IPS-18a (cell line): Measurements from ENCODE around the gene DNASE1L2.
"Not testable (repeated sequence)": the region's sequence is repeated elsewhere in the genome, so short reads cannot be mapped to it uniquely, and the experiment has no call there.

ENCODE experiments used
- H3K27ac ChIP-seq: one replicate; pipeline ENCODE4 v1.5.1; 2013; ENCODE audit warnings: low read length
- H3K27me3 ChIP-seq: one replicate; pipeline ENCODE4 v1.6.1; 2013; ENCODE audit warnings: mild to moderate bottlenecking, low read length; ENCODE audit not compliant: control insufficient read depth, insufficient read depth
- H3K36me3 ChIP-seq: one replicate; pipeline ENCODE4 v1.6.1; 2013; ENCODE audit warnings: low read depth, low read length; ENCODE audit not compliant: control insufficient read depth
- H3K4me1 ChIP-seq: one replicate; pipeline ENCODE4 v1.6.1; 2013; ENCODE audit warnings: low read depth, low read length; ENCODE audit not compliant: control insufficient read depth
- H3K4me3 ChIP-seq: one replicate; pipeline ENCODE4 v1.5.1; 2013; ENCODE audit warnings: low read length
- H3K9ac ChIP-seq: one replicate; pipeline ENCODE4 v1.6.1; 2013; ENCODE audit warnings: mild to moderate bottlenecking, low read length, moderate library complexity
- H3K9me3 ChIP-seq: one replicate; pipeline ENCODE4 v1.6.1; 2013; ENCODE audit warnings: low read depth, low read length; ENCODE audit not compliant: control insufficient read depth

DNASE1L2 gene

GRCh38 chr16:2237102-2237482 is 848 bp downstream of the DNASE1L2 start:
- H3K27me3 ChIP-seq: peaks cover 28% of the 10 kb centered on the region
- no peaks in the 10 kb centered on the region for H3K4me1 ChIP-seq
- H3K27ac ChIP-seq: no peak overlapping the region
- H3K4me3 ChIP-seq: peak overlapping the region; percentile 42
- no peak overlapping the region for H3K9ac ChIP-seq
- peaks cover 13% of the 10 kb centered on the region for H3K36me3 ChIP-seq
- H3K9me3 ChIP-seq: no peaks in the 10 kb centered on the region

GRCh38 chr16:2237493-2238149 is 1.4 kb downstream of the DNASE1L2 start:
- Histone ChIP-seq H3K9me3 (no peaks in the 10 kb centered on the region), H3K27me3 (peaks cover 28% of the 10 kb centered on the region), H3K4me3 (no peak overlapping the region), H3K4me1 (no peaks in the 10 kb centered on the region), H3K27ac (no peak overlapping the region), H3K9ac (no peak overlapping the region), H3K36me3 (peaks cover 15% of the 10 kb centered on the region)

GRCh38 chr16:2238150-2238837 is 2.0 kb downstream of the DNASE1L2 start:
- peaks cover 15% of the 10 kb centered on the region for H3K36me3 ChIP-seq
- H3K9me3 ChIP-seq: no peaks in the 10 kb centered on the region
- H3K27ac ChIP-seq: no peak overlapping the region
- peaks cover 28% of the 10 kb centered on the region for H3K27me3 ChIP-seq
- no peaks in the 10 kb centered on the region for H3K4me1 ChIP-seq
- no peak overlapping the region for H3K4me3 ChIP-seq
- H3K9ac ChIP-seq: no peak overlapping the region

- H3K36me3 ChIP-seq: peaks cover 23% of the 10 kb centered on the region
- H3K9ac ChIP-seq: no peak overlapping the region
- no peaks in the 10 kb centered on the region for H3K4me1 ChIP-seq
- peaks cover 28% of the 10 kb centered on the region for H3K27me3 ChIP-seq
- no peaks in the 10 kb centered on the region for H3K9me3 ChIP-seq
- H3K4me3 ChIP-seq: no peak overlapping the region
- H3K27ac ChIP-seq: no peak overlapping the region
Measured at GRCh38 chr16:2238838-2239675, 2.8 kb downstream of the DNASE1L2 start.

GRCh38 chr16:2240331-2240730 is 4.1 kb downstream of the DNASE1L2 start:
- peaks cover 27% of the 10 kb centered on the region for H3K36me3 ChIP-seq
- not testable (repeated sequence) for H3K4me3 ChIP-seq, H3K27ac ChIP-seq, H3K9ac ChIP-seq, H3K4me1 ChIP-seq, H3K9me3 ChIP-seq
- peaks cover 28% of the 10 kb centered on the region for H3K27me3 ChIP-seq

- H3K4me3 ChIP-seq: no peak overlapping the region
- no peaks in the 10 kb centered on the region for H3K9me3 ChIP-seq
- no peak overlapping the region for H3K27ac ChIP-seq
- H3K27me3 ChIP-seq: peaks cover 8% of the 10 kb centered on the region
- no peak overlapping the region for H3K9ac ChIP-seq
- peaks cover 38% of the 10 kb centered on the region for H3K36me3 ChIP-seq
- no peaks in the 10 kb centered on the region for H3K4me1 ChIP-seq
Measured at GRCh38 chr16:2242598-2242997, 6.4 kb downstream of the DNASE1L2 start.

GRCh38 chr16:2243031-2243528 is 6.8 kb downstream of the DNASE1L2 start:
- Histone ChIP-seq H3K27me3 (peaks cover 3% of the 10 kb centered on the region), H3K4me1 (no peaks in the 10 kb centered on the region), H3K4me3 (no peak overlapping the region), H3K27ac (no peak overlapping the region), H3K9ac (no peak overlapping the region), H3K36me3 (peaks cover 38% of the 10 kb centered on the region), H3K9me3 (no peaks in the 10 kb centered on the region)

GRCh38 chr16:2243781-2244180 is 7.5 kb downstream of the DNASE1L2 start:
- Histone ChIP-seq H3K9ac (no peak overlapping the region), H3K27ac (no peak overlapping the region), H3K9me3 (no peaks in the 10 kb centered on the region), H3K36me3 (peaks cover 38% of the 10 kb centered on the region), H3K4me1 (no peaks in the 10 kb centered on the region), H3K27me3 (no peaks in the 10 kb centered on the region), H3K4me3 (no peak overlapping the region)

- H3K9me3 ChIP-seq: no peaks in the 10 kb centered on the region
- H3K4me3 ChIP-seq: no peak overlapping the region
- H3K36me3 ChIP-seq: peaks cover 40% of the 10 kb centered on the region
- H3K27me3 ChIP-seq: no peaks in the 10 kb centered on the region
- H3K9ac ChIP-seq: no peak overlapping the region
- H3K27ac ChIP-seq: no peak overlapping the region
- H3K4me1 ChIP-seq: no peaks in the 10 kb centered on the region
Measured at GRCh38 chr16:2244301-2244700, 8.1 kb downstream of the DNASE1L2 start.

- Histone ChIP-seq H3K9ac (no peak overlapping the region), H3K27ac (no peak overlapping the region), H3K4me1 (peaks cover under 1% of the 10 kb centered on the region), H3K4me3 (no peak overlapping the region), H3K9me3 (no peaks in the 10 kb centered on the region), H3K27me3 (no peaks in the 10 kb centered on the region), H3K36me3 (peaks cover 41% of the 10 kb centered on the region)
Measured at GRCh38 chr16:2244926-2245795, 8.9 kb downstream of the DNASE1L2 start.
